Karpas-422 (cell line): ENCODE data around the gene ARHGEF35. TPM values are rescaled to one million over a fixed set of nuclear protein-coding genes. Genes with fewer than 3 reads are reported as not detected.
"Not testable (repeated sequence)": the region's sequence is repeated elsewhere in the genome, so short reads cannot be mapped to it uniquely, and the experiment has no call there.

Source experiments
- DNase-seq: peaks from one replicate; pipeline ENCODE4 v3.0.0-alpha.2; 2015
- H2AFZ ChIP-seq: fragments of 200-600 bp; sonication (generic); 2 replicates; pipeline ENCODE4 v1.6.1; 2014; ENCODE audit warnings: antibody characterized with exemption, low read length, mixed read lengths
- H3K27ac ChIP-seq: fragments of 200-600 bp; sonication (generic); 2 replicates; pipeline ENCODE4 v1.5.1; 2014; ENCODE audit warnings: mild to moderate bottlenecking, low read length, moderate library complexity
- H3K27me3 ChIP-seq: fragments of 200-600 bp; sonication (generic); 2 replicates; pipeline ENCODE4 v1.6.1; 2014; ENCODE audit warnings: low read length, mixed read lengths
- H3K36me3 ChIP-seq: fragments of 200-600 bp; sonication (generic); 2 replicates; pipeline ENCODE4 v1.6.1; 2014; ENCODE audit warnings: low read length, mixed read lengths; ENCODE audit not compliant: insufficient read depth
- H3K4me1 ChIP-seq: fragments of 200-600 bp; sonication (generic); 2 replicates; pipeline ENCODE4 v1.6.1; 2014; ENCODE audit warnings: mild to moderate bottlenecking, low read length, mixed read lengths
- H3K4me2 ChIP-seq: fragments of 200-600 bp; sonication (generic); 2 replicates; pipeline ENCODE4 v1.6.1; 2014; ENCODE audit warnings: low read length, low read depth, mild to moderate bottlenecking; ENCODE audit not compliant: poor library complexity, severe bottlenecking
- H3K4me3 ChIP-seq: fragments of 200-600 bp; sonication (generic); 2 replicates; pipeline ENCODE4 v1.5.1; 2014; ENCODE audit warnings: mild to moderate bottlenecking, antibody characterized with exemption, low read length, mixed read lengths
- H3K79me2 ChIP-seq: fragments of 200-600 bp; sonication (generic); 2 replicates; pipeline ENCODE4 v1.6.1; 2014; ENCODE audit warnings: mild to moderate bottlenecking, low read length, mixed read lengths
- H3K9ac ChIP-seq: fragments of 200-600 bp; sonication (generic); 2 replicates; pipeline ENCODE4 v1.6.0; 2014; ENCODE audit warnings: low read length
- H3K9me2 ChIP-seq: fragments of 200-600 bp; sonication (generic), shearing (Covaris generic); replicated peaks from 2 replicates; pipeline ENCODE4 v1.6.0; 2014; ENCODE audit warnings: mild to moderate bottlenecking, low read length, moderate library complexity; ENCODE audit not compliant: insufficient read depth
- H3K9me3 ChIP-seq: fragments of 300-700, 200-600 bp; sonication (generic); 2 replicates; pipeline ENCODE4 v1.6.1; 2014; ENCODE audit warnings: low read length, mixed read lengths
- H4K20me1 ChIP-seq: fragments of 200-600 bp; sonication (generic); 2 replicates; pipeline ENCODE4 v1.6.1; 2014; ENCODE audit warnings: mild to moderate bottlenecking, antibody characterized with exemption, low read length, low read depth; ENCODE audit not compliant: insufficient read depth
- total RNA-seq: library from RNA; depleted of rRNA; stranded (reverse); fragments of >200 nt; shearing (Covaris generic); gene quantifications from 2 replicates; pipeline ENCODE4 v1.2.3, GENCODE V29; 2014; ENCODE audit warnings: low replicate concordance; rRNA removed

The ARHGEF35 gene
- total RNA-seq: 0.30 and 0.36 TPM in 2 replicates

GRCh38 chr7:144195212-144195872 lies at the start of gene ARHGEF35:
Gene ARHGEF35, minus strand, starts transcription at chr7:144195833. Its CDS starts 7,450 bp downstream, at chr7:144188383.
- not testable (repeated sequence) for H3K27me3 ChIP-seq, H3K9me3 ChIP-seq, H3K79me2 ChIP-seq, H3K4me3 ChIP-seq, H3K4me1 ChIP-seq, H2AFZ ChIP-seq, H3K27ac ChIP-seq, DNase-seq, H3K9ac ChIP-seq, H4K20me1 ChIP-seq, H3K9me2 ChIP-seq, H3K4me2 ChIP-seq, H3K36me3 ChIP-seq

GRCh38 chr7:144245372-144245771 lies 49.7 kb upstream of the ARHGEF35 start:
- not testable (repeated sequence) for DNase-seq, H3K4me3 ChIP-seq

GRCh38 chr7:144239365-144239764 lies 43.7 kb upstream of the ARHGEF35 start, which contains the start of gene OR2A42:
Gene OR2A42, minus strand, starts transcription at chr7:144239605. Its CDS starts 6,762 bp downstream, at chr7:144232843.
- not testable (repeated sequence) for H2AFZ ChIP-seq, H3K4me1 ChIP-seq, H3K9me2 ChIP-seq, H4K20me1 ChIP-seq, H3K9me3 ChIP-seq, H3K4me3 ChIP-seq, H3K36me3 ChIP-seq, H3K9ac ChIP-seq, H3K79me2 ChIP-seq, H3K27me3 ChIP-seq, H3K27ac ChIP-seq, H3K4me2 ChIP-seq, DNase-seq

More at GRCh38 chr7:144245372-144245771, 49.7 kb upstream of the ARHGEF35 start:
- H3K27ac ChIP-seq, H3K27me3 ChIP-seq, H4K20me1 ChIP-seq, H3K36me3 ChIP-seq, H3K79me2 ChIP-seq, H3K4me1 ChIP-seq, H3K4me2 ChIP-seq, H3K9ac ChIP-seq, H2AFZ ChIP-seq, H3K9me2 ChIP-seq, H3K9me3 ChIP-seq: not testable (repeated sequence)

GRCh38 chr7:144238530-144239082 lies 43.0 kb upstream of the ARHGEF35 start:
- not testable (repeated sequence) for H3K4me1 ChIP-seq, H3K4me2 ChIP-seq, H3K9me2 ChIP-seq, H4K20me1 ChIP-seq, H3K79me2 ChIP-seq, H3K4me3 ChIP-seq, H3K27ac ChIP-seq, DNase-seq, H2AFZ ChIP-seq, H3K27me3 ChIP-seq, H3K9ac ChIP-seq, H3K9me3 ChIP-seq, H3K36me3 ChIP-seq

GRCh38 chr7:144233039-144233438 lies 37.4 kb upstream of the ARHGEF35 start:
- H3K27me3 ChIP-seq, H2AFZ ChIP-seq, H3K36me3 ChIP-seq, H3K79me2 ChIP-seq, H3K4me1 ChIP-seq, H3K27ac ChIP-seq, H3K9me3 ChIP-seq, H3K9ac ChIP-seq, H3K4me2 ChIP-seq, DNase-seq, H4K20me1 ChIP-seq, H3K9me2 ChIP-seq, H3K4me3 ChIP-seq: not testable (repeated sequence)

- H3K27me3 ChIP-seq, H3K9me2 ChIP-seq, H3K36me3 ChIP-seq, H3K4me2 ChIP-seq, H3K4me1 ChIP-seq, DNase-seq, H4K20me1 ChIP-seq, H3K27ac ChIP-seq, H3K4me3 ChIP-seq, H2AFZ ChIP-seq, H3K9me3 ChIP-seq, H3K79me2 ChIP-seq, H3K9ac ChIP-seq: not testable (repeated sequence)
Measured at GRCh38 chr7:144231027-144231426, 35.4 kb upstream of the ARHGEF35 start.

- H3K79me2 ChIP-seq, H3K4me2 ChIP-seq, H3K4me1 ChIP-seq, H3K9ac ChIP-seq, H2AFZ ChIP-seq, H4K20me1 ChIP-seq, H3K27me3 ChIP-seq, H3K4me3 ChIP-seq, H3K9me2 ChIP-seq, H3K27ac ChIP-seq, H3K9me3 ChIP-seq, DNase-seq, H3K36me3 ChIP-seq: not testable (repeated sequence)
Measured at GRCh38 chr7:144228810-144229209, 33.2 kb upstream of the ARHGEF35 start.

- H3K79me2 ChIP-seq, H3K4me3 ChIP-seq, H3K4me2 ChIP-seq, H3K4me1 ChIP-seq, H2AFZ ChIP-seq, DNase-seq, H4K20me1 ChIP-seq, H3K27ac ChIP-seq, H3K9me3 ChIP-seq, H3K27me3 ChIP-seq, H3K9ac ChIP-seq, H3K9me2 ChIP-seq, H3K36me3 ChIP-seq: not testable (repeated sequence)
Measured at GRCh38 chr7:144226866-144227265, 31.2 kb upstream of the ARHGEF35 start.
